Spinal cord (tissue), 10 donors: Measurements from ENCODE around the gene NPTN. TPM values are rescaled to one million over a fixed set of nuclear protein-coding genes. Genes with fewer than 3 reads are reported as not detected.
"Not testable (repeated sequence)": the region's sequence is repeated elsewhere in the genome, so short reads cannot be mapped to it uniquely, and the experiment has no call there.

Source experiments
- DNase-seq, 6 donors: peaks; one replicate each; pipeline versions ENCODE4 v3.0.0 to v3.0.0-alpha.2; 2013 to 2015; ENCODE audit warnings: low spot score in 6 of 6, low read depth in 4 of 6
- H3K27ac ChIP-seq: one replicate; pipeline ENCODE4 v1.5.1; 2013; ENCODE audit warnings: low read depth, low read length, control low read depth
- H3K27me3 ChIP-seq: one replicate; pipeline ENCODE4 v1.6.1; 2013; ENCODE audit warnings: low read length; ENCODE audit not compliant: control insufficient read depth, insufficient read depth
- H3K36me3 ChIP-seq: one replicate; pipeline ENCODE4 v1.6.1; 2013; ENCODE audit warnings: low read length; ENCODE audit not compliant: control insufficient read depth, insufficient read depth
- H3K4me1 ChIP-seq: one replicate; pipeline ENCODE4 v1.6.1; 2013; ENCODE audit warnings: low read length; ENCODE audit not compliant: control insufficient read depth, insufficient read depth
- H3K4me3 ChIP-seq: one replicate; pipeline ENCODE4 v1.5.1; 2013; ENCODE audit warnings: low read depth, low read length, control low read depth
- H3K9me3 ChIP-seq: one replicate; pipeline ENCODE4 v1.6.1; 2013; ENCODE audit warnings: low read length; ENCODE audit not compliant: control insufficient read depth, insufficient read depth
- WGBS: methylation state at CpG from one replicate; pipeline ENCODE4 v1.1.5; 2013; ENCODE audit warnings: missing lambda C conversion rate; ENCODE audit not compliant: insufficient coverage; 5-methylcytosine and 5-hydroxymethylcytosine counted together
- polyA plus RNA-seq, 2 donors: library from polyadenylated mRNA; unstranded; fragments of 120-200 nt; gene quantifications; one replicate each; pipeline ENCODE4 v1.2.1, GENCODE V29; 2013; ENCODE audit not compliant: insufficient read length in 2 of 2
- total RNA-seq, 2 donors: library from RNA; depleted of rRNA in 1 of 2; stranded (reverse); fragments of 120-200 nt in 1 of 2; fragments of >200 nt in 1 of 2; gene quantifications; one replicate each; pipeline versions ENCODE4 v1.2.3 to v1.2.4, GENCODE V29; 2013 to 2014
- donor health status: healthy.

Gene NPTN
- total and polyA plus RNA-seq, 4 donors, result 138 to 235 (median 208) TPM

DNA sequence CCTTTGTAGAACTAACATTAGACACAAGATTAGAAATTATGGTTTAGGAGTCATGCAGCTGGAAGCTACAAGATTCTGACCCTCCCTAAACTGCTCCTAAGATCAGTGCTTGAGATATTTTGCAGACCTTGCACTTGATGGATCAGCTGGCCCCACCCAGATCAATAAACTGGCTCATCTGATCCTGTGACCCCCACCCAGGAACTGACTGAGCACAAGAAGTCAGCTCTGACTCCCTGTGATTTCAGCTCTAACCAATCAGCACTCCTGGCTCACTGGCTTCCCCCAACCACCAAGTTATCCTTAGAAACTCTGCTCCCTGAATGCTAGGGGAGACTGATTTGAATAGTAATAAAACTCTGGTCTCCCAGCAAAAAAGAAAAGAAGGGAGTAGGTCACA lies 55.6 kb downstream of the NPTN start:
- H3K4me3 ChIP-seq, result not testable (repeated sequence)

DNA sequence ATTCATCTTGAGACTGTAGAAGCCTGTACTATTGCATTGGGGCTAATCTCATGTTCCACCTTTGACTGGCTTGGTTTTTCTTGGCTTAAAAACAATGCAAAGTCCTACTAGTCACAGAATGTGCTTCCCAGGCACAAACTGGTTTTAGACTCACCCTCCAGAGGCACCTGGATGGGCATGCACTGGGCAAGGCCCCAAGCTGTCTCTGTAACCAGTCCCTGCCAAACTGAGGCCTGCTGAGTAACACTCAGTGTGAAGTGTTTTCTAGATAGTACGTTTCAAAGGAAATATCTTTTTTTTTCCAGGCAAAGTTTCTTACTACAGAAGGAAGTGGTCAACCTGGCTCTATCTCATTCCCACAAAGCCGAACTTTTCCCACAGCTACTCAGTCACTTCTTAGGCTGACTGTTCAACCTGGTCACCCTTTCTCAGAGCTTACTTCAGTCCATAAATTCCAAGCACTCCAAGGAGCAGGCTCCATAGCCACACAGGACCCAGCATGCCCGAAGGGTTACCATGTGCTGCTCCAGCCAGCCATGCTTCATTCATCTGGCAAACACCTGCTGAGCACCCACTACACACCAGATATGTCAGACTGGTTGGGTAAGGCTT lies 57.4 kb downstream of the NPTN start:
- Histone ChIP-seq H3K36me3 (peaks cover 28% of the 10 kb centered on the region), H3K4me3 (no peak overlapping the region), H3K9me3 (no peaks in the 10 kb centered on the region), H3K4me1 (no peaks in the 10 kb centered on the region), H3K27me3 (no peaks in the 10 kb centered on the region), H3K27ac (no peak overlapping the region)
- no peak for DNase-seq
- 89% methylated on average over 1 of the region's 3 CpGs for WGBS

More for the DNA sequence above, 55.6 kb downstream of the NPTN start:
- DNase-seq, H3K4me1 ChIP-seq, H3K27ac ChIP-seq, H3K27me3 ChIP-seq, H3K9me3 ChIP-seq: not testable (repeated sequence)
- peaks cover 28% of the 10 kb centered on the region for H3K36me3 ChIP-seq

- no peak for DNase-seq
- Histone ChIP-seq H3K27ac (no peak overlapping the region), H3K9me3 (no peaks in the 10 kb centered on the region), H3K4me1 (no peaks in the 10 kb centered on the region), H3K36me3 (peaks cover 43% of the 10 kb centered on the region), H3K27me3 (no peaks in the 10 kb centered on the region), H3K4me3 (no peak overlapping the region)
- WGBS, result 85% methylated on average over 5 of the region's 9 CpGs
These were observed 59.6 kb downstream of the NPTN start for GRCh38 chr15:73573572-73573971.

GRCh38 chr15:73573037-73573436 lies 60.2 kb downstream of the NPTN start:
- Histone ChIP-seq H3K36me3 (peaks cover 48% of the 10 kb centered on the region), H3K4me1 (no peaks in the 10 kb centered on the region), H3K4me3 (no peak overlapping the region), H3K27ac (no peak overlapping the region), H3K27me3 (no peaks in the 10 kb centered on the region), H3K9me3 (no peaks in the 10 kb centered on the region)
- no peak for DNase-seq
- WGBS, result no CpG with 5 or more reads among the region's 1 CpG

DNA sequence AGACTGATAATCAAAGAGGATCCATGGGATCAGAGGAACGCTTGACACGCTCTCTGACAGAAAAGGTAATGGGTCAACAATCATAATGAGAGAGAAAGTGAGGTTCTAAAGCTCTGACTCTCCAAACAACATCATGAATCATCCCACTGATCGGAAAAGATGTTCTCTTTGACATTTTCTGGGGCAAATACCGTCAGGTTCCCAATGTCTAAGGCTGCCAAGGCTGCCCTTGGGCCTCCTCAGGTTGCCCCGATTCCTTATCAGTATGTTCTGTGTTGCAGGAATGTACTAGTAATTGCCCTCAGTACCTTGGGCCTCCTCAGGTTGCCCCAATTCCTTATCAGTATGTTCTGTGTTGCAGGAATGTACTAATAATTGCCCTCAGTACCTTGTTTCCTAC lies 60.9 kb downstream of the NPTN start:
- Histone ChIP-seq H3K9me3 (no peaks in the 10 kb centered on the region), H3K4me3 (no peak overlapping the region), H3K27ac (no peak overlapping the region), H3K4me1 (no peaks in the 10 kb centered on the region), H3K27me3 (no peaks in the 10 kb centered on the region), H3K36me3 (peaks cover 52% of the 10 kb centered on the region)
- DNase-seq, result no peak
- 93% methylated on average over 2 of the region's 5 CpGs for whole genome bisulfite sequencing

- WGBS, result 75% methylated on average over 1 of the region's 5 CpGs
- H3K36me3 ChIP-seq, result peaks cover 51% of the 10 kb centered on the region
- H3K27ac ChIP-seq, result no peak overlapping the region
- H3K27me3 ChIP-seq, result no peaks in the 10 kb centered on the region
- H3K4me3 ChIP-seq, result no peak overlapping the region
- H3K9me3 ChIP-seq, result no peaks in the 10 kb centered on the region
- DNase-seq, result peak in 1 of 6 donors; percentile 53
- no peaks in the 10 kb centered on the region for H3K4me1 ChIP-seq
These were observed 61.8 kb downstream of the NPTN start for GRCh38 chr15:73571346-73571745.

DNA sequence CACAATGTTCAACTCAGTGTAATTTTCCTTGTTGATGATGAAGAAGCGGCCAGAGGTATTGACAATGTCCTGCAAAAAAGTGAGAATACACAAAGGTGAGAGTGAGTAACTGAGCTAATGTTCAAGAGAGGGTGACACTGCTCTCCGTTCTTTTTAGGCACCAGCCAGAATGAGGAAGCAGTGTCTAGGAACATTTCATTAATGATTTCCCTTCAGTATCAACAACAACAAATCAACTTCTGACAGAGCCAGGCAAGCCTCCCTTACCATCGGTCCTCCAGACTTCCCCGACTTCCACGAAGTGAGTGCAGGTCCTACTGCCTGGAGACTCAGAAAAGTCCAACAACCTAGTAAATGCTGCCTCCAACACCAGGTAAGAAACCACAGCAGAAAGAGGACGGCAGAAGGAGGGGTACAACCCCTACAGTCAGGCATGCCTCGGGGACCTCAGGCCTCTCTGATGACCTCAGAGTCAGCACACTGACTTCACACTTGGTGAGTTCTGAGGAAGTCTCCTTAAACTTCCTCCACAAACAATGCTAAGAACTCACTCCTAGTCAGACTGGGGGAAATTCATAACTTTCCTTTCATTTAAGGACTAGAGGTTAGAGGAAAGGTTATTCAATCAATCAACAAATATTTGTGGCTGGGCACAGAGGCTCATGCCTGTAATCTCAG lies 62.7 kb downstream of the NPTN start:
- 97% methylated on average over 4 of the region's 7 CpGs for WGBS
- no peaks in the 10 kb centered on the region for H3K9me3 ChIP-seq
- no peak overlapping the region for H3K4me3 ChIP-seq

GRCh38 chr15:73569361-73569760 lies 63.8 kb downstream of the NPTN start:
- Histone ChIP-seq H3K4me1 (no peaks in the 10 kb centered on the region), H3K27ac (no peak overlapping the region), H3K9me3 (no peaks in the 10 kb centered on the region), H3K36me3 (peaks cover 44% of the 10 kb centered on the region), H3K4me3 (no peak overlapping the region), H3K27me3 (no peaks in the 10 kb centered on the region)
- DNase-seq, result peak in 2 of 6 donors; percentile 11 to 27
- WGBS, result 76% methylated on average over 3 of the region's 3 CpGs

More for the DNA sequence above, 62.7 kb downstream of the NPTN start:
- H3K4me1 ChIP-seq, result no peaks in the 10 kb centered on the region
- no peaks in the 10 kb centered on the region for H3K27me3 ChIP-seq
- no peak for DNase-seq
- peaks cover 44% of the 10 kb centered on the region for H3K36me3 ChIP-seq
- no peak overlapping the region for H3K27ac ChIP-seq

- no peak overlapping the region for H3K27ac ChIP-seq
- H3K4me1 ChIP-seq, result no peaks in the 10 kb centered on the region
- WGBS, result no CpG with 5 or more reads among the region's 7 CpGs
- no peak for DNase-seq
- no peak overlapping the region for H3K4me3 ChIP-seq
- H3K9me3 ChIP-seq, result no peaks in the 10 kb centered on the region
- H3K36me3 ChIP-seq, result peaks cover 44% of the 10 kb centered on the region
- no peaks in the 10 kb centered on the region for H3K27me3 ChIP-seq
These were observed 64.5 kb downstream of the NPTN start for GRCh38 chr15:73568564-73569280.
